Ishikawa (cell line): ENCODE results near the gene LMOD2.

Experiments
- CEBPB ChIP-seq: IDR thresholded peaks from 2 replicates; pipeline ENCODE4 v1.6.1; 2012
- EGR1 ChIP-seq: IDR thresholded peaks from 2 replicates; pipeline ENCODE4 v1.6.1; 2012
- EP300 ChIP-seq: IDR thresholded peaks from 2 replicates; pipeline ENCODE4 v1.6.1; 2012; ENCODE audit warnings: borderline replicate concordance
- FOXM1 ChIP-seq: IDR thresholded peaks from 2 replicates; pipeline ENCODE4 v1.6.1; 2012; ENCODE audit warnings: low read depth, borderline replicate concordance
- REST ChIP-seq: IDR thresholded peaks from 2 replicates; pipeline ENCODE4 v1.6.1; 2012; ENCODE audit warnings: low read depth, mild to moderate bottlenecking
- TEAD4 ChIP-seq: IDR thresholded peaks from 2 replicates; pipeline ENCODE4 v1.6.1; 2012
- USF1 ChIP-seq: IDR thresholded peaks from 2 replicates; pipeline ENCODE4 v1.6.1; 2012
- YY1 ChIP-seq: IDR thresholded peaks from 2 replicates; pipeline ENCODE4 v1.6.1; 2012; ENCODE audit warnings: low read depth

- TF ChIP-seq USF1 = no peak
- TF ChIP-seq EGR1 = no peak
- TF ChIP-seq TEAD4 = no peak
- TF ChIP-seq EP300 = no peak
- TF ChIP-seq FOXM1 = no peak
- no peak for TF ChIP-seq CEBPB
- TF ChIP-seq YY1 = no peak
- TF ChIP-seq REST = no peak
Measured at GRCh38 chr7:123633553-123633952, 22.1 kb upstream of the LMOD2 start.
